ENCODE measurements around the gene PRUNE1.

PRUNE1 gene

DNA sequence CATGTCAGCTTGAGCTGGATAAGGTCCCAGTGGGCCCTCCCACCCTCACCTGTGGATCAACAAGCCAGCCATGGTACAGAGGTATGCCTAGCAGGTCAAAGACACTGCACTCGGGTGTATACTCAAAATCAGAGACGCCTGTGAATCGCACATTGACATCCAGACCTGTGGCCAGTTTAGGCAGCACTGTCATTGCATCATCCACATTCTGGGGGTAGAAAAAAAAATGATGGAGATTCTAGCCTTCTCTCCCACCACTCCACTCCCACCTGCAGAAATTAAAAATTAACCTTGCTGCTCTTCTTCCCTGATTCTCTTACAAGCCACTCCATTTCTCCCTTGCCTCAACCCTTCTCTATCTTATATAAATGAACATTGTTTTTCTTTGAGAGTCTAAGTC is 7.8 kb upstream of the PRUNE1 start:
- no peak for DNase-seq (ENCODE audit: low read depth)

DNA sequence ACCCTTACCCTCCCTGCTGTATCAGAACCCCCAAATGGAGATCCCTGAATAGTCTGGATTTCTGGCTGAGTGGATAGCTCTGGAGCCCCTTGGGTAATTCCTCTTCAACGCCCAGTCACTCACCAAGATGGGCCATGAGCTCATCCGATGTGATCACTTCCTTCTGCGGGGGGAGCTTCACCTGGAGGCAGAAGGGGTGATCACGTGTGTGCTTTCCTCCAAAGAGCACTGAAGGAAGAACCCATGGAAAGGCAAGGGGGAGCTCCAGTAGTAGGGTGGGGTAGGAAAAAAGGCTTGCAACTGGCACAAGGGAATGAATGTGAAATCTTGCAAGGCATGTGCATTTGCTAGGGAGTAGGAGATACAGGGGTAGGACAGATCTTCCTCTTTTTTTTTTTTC is 6.6 kb upstream of the PRUNE1 start:
- H3K4me3 ChIP-seq (ENCODE audit: low read length) = no peak overlapping the region
- TF ChIP-seq, protein P1, sequence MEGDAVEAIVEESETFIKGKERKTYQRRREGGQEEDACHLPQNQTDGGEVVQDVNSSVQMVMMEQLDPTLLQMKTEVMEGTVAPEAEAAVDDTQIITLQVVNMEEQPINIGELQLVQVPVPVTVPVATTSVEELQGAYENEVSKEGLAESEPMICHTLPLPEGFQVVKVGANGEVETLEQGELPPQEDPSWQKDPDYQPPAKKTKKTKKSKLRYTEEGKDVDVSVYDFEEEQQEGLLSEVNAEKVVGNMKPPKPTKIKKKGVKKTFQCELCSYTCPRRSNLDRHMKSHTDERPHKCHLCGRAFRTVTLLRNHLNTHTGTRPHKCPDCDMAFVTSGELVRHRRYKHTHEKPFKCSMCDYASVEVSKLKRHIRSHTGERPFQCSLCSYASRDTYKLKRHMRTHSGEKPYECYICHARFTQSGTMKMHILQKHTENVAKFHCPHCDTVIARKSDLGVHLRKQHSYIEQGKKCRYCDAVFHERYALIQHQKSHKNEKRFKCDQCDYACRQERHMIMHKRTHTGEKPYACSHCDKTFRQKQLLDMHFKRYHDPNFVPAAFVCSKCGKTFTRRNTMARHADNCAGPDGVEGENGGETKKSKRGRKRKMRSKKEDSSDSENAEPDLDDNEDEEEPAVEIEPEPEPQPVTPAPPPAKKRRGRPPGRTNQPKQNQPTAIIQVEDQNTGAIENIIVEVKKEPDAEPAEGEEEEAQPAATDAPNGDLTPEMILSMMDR (conservative IDR thresholded peaks at IDR 0.05; ENCODE audit: low read depth, low read length) = no peak
- DNase-seq (ENCODE audit: low read depth) = no peak

More for the DNA sequence above, 7.8 kb upstream of the PRUNE1 start:
- no peak overlapping the region for H3K4me3 ChIP-seq (ENCODE audit: low read length)
- TF ChIP-seq, protein P1 (conservative IDR thresholded peaks at IDR 0.05; ENCODE audit: low read depth, low read length) = no peak

DNA sequence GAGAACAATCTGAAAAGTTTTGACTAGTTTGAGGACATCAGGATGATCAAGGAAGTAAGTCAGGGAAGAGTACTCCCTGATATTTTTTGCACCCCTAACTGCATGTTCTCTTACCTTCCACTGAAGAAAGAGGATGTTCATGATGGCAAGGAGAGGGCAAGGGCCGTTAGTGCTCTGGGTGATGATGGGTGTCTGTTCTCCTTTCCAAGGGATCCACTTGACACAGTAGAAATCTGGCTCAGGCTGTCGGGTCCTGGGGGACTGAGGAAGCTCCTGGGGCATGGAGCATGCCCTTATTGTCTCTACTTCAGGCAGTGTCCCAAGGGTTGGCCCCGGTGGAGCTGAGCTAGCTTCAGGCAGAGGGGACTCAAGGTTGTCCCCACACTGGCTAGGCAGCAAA is 6.2 kb upstream of the PRUNE1 start:
- no peak overlapping the region for H3K4me3 ChIP-seq (ENCODE audit: low read length)
- no peak for DNase-seq (ENCODE audit: low read depth)
- TF ChIP-seq, protein P1 (conservative IDR thresholded peaks at IDR 0.05; ENCODE audit: low read depth, low read length) = no peak

DNA sequence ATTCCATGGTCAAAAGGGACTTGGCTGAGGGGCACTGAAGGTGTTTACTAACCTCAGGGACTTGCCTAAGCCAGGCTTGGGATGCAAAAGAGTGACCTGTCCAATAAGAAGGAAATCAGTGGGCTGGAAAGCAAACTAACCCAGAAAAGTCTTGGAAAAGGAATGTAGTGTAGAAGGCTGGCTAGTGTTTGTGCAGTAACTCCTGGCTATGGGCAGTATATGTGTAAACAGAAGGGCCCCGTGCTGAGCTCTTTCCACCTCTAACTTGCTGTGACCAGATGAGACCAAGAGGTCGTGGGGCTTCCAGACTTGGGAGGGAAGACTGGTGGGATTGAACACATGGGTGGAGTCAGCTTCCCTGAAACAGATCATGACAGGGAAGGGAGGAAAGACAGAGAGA is 5.6 kb upstream of the PRUNE1 start:
- H3K4me3 ChIP-seq (ENCODE audit: low read length) = no peak overlapping the region
- TF ChIP-seq, protein P1 (conservative IDR thresholded peaks at IDR 0.05; ENCODE audit: low read depth, low read length) = no peak
- no peak for DNase-seq (ENCODE audit: low read depth)

DNA sequence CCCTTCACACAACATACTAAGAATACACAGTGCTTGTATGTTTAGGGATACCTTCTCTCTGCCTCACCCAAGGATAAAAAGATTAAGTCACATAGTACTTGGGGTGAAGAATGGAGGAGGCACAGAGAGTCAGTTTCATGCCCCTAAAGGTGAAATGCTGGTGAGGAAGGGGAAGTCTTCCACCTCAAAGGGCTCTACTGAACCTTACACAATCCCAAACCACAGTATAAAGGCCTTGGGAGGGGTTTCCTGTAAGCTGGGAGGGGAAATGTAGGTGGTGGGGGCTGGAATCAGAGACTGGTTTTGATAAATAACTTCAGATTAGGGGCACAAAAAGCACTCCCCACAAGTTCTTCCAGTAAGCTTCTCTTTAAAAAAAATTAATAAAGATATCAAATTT is 5.1 kb upstream of the PRUNE1 start:
- TF ChIP-seq, protein P1 (conservative IDR thresholded peaks at IDR 0.05; ENCODE audit: low read depth, low read length) = no peak
- H3K4me3 ChIP-seq (ENCODE audit: low read length) = no peak overlapping the region
- DNase-seq (ENCODE audit: low read depth) = no peak

DNA sequence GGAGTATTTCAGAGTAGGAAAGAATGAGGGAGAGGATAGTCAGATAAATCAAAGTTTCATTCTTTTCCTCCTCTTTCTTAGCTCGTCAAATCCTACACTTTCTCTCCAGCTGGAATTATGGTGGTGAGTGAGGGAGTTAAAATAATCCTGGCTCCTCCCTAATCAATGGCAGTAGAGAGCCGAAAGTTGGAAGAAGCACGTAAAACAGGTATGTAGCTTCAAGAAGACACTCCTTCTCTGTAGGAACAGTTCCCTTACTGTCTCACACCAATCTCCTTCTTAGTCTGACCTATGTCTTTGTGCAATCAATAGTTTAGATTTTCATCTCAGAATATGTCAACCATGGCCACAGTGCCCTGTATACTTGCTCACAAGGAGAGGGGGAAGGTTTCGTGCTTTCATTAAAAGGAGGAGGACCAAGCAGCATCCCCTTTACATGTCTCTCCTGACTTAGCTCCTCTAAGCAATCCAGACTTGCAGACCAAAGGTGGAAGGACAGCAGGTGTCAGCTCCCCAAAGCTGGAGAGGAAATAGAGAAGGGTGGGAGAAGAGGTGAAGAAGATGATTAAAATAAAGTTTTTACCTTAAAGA is 2.4 kb upstream of the PRUNE1 start:
- peak overlapping the region; percentile 58 for H3K4me3 ChIP-seq (ENCODE audit: low read length)
- no peak for DNase-seq (ENCODE audit: low read depth)
- TF ChIP-seq, protein P1 (conservative IDR thresholded peaks at IDR 0.05; ENCODE audit: low read depth, low read length) = no peak

DNA sequence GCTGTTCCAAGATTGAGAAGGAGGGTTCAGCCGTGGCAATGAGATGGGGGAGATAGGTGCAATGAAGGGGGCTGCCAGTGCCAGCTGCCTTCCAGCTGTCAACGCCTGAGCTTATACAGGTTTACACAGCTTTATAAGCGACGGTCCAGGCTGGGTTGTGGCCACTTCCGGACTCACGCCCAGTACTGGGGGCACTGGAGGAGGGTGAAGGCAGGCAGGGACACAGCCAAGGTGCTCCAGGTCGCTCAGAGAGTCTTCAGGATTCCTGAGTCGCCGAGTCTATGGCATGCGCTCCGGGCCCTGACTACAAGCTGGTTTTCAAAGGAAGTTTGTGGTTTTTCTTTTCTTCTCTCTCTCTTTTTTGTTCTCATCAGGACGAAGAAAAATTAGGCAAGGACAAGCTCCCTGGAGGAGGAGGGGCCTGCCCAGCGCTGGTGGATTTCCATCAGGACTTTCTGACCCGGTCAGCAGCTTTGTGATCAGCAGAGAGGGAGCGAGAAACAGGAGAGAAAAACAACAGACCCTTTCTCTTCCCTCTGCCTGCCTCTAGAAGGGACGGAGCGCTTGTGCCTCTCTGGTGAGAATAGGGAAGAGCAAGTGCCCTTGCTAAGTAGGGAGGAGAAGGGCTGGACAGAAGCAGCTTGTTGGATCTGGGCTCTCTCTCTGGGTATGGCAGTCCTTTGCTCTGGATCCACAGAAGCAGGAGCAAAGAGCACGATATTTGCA is 1.8 kb upstream of the PRUNE1 start, which contains the start of gene MINDY1:
TSS of gene MINDY1 (minus strand) at position 576 of the 726 bp plus-strand sequence. CDS start 4,285 bp downstream, outside the sequence.
- TF ChIP-seq, protein P1 (conservative IDR thresholded peaks at IDR 0.05; ENCODE audit: low read depth, low read length) = peak; percentile 72
- peak within 1 kb of the TSS; percentile 58 for H3K4me3 ChIP-seq (ENCODE audit: low read length)
- DNase-seq (ENCODE audit: low read depth) = peak; percentile 72

All from retinal pigment epithelial cell (primary cell).